Neural progenitor cell (in vitro differentiated cells): ENCODE measurements around the gene MEIS2. TPM values are rescaled to one million over a fixed set of nuclear protein-coding genes. Genes with fewer than 3 reads are reported as not detected.

Experiments used
- DNase-seq: peaks from one replicate; pipeline ENCODE4 v3.0.0-alpha.2; 2016; ENCODE audit warnings: low spot score
- H2AFZ ChIP-seq: fragments of 200-600 bp; sonication (generic); replicated peaks from 2 replicates; pipeline ENCODE4 v1.6.1; 2016; ENCODE audit warnings: antibody characterized with exemption
- H3F3A ChIP-seq: fragments of 200-600 bp; sonication (generic); 2 replicates; pipeline ENCODE4 v1.6.1; 2016; ENCODE audit warnings: antibody characterized with exemption, low read depth
- H3K27ac ChIP-seq: fragments of 200-600 bp; sonication (generic); 2 replicates; pipeline ENCODE4 v1.5.1; 2016; ENCODE audit warnings: mild to moderate bottlenecking
- H3K27me3 ChIP-seq: fragments of 200-600 bp; sonication (generic); 2 replicates; pipeline ENCODE4 v1.6.1; 2016; ENCODE audit warnings: mild to moderate bottlenecking, moderate library complexity
- H3K36me3 ChIP-seq: fragments of 200-600 bp; sonication (generic); 2 replicates; pipeline ENCODE4 v1.5.1; 2016
- H3K4me1 ChIP-seq: fragments of 200-600 bp; sonication (generic); 2 replicates; pipeline ENCODE4 v1.6.1; 2016; ENCODE audit warnings: mixed run types
- H3K4me2 ChIP-seq: fragments of 200-600 bp; sonication (generic); 2 replicates; pipeline ENCODE4 v1.6.1; 2016
- H3K4me3 ChIP-seq: fragments of 200-600 bp; sonication (generic); 2 replicates; pipeline ENCODE4 v1.5.1; 2016
- H3K79me2 ChIP-seq: fragments of 200-600 bp; sonication (generic); 2 replicates; pipeline ENCODE4 v1.6.1; 2016; ENCODE audit warnings: low read depth
- H3K9ac ChIP-seq: fragments of 200-600 bp; sonication (generic); 2 replicates; pipeline ENCODE4 v1.6.1; 2016
- H3K9me3 ChIP-seq: fragments of 200-600 bp; sonication (generic); 2 replicates; pipeline ENCODE4 v1.5.1; 2016; ENCODE audit warnings: low read depth
- H4K20me1 ChIP-seq: fragments of 200-600 bp; sonication (generic); 2 replicates; pipeline ENCODE4 v1.6.1; 2016; ENCODE audit warnings: low read depth
- H3K27ac Mint-ChIP-seq: 3 replicates; pipeline ENCODE4 v1.8.0; 2021; ENCODE audit warnings: mixed read lengths
- H3K27me3 Mint-ChIP-seq: 2 replicates; pipeline ENCODE4 v1.8.0; 2022; ENCODE audit warnings: low read depth, mild to moderate bottlenecking, inconsistent platforms, moderate library complexity, mixed read lengths; ENCODE audit not compliant: insufficient read depth
- H3K36me3 Mint-ChIP-seq: 3 replicates; pipeline ENCODE4 v1.8.0; 2021; ENCODE audit warnings: mixed read lengths
- H3K4me1 Mint-ChIP-seq: 3 replicates; pipeline ENCODE4 v1.8.0; 2021; ENCODE audit warnings: mixed read lengths
- H3K4me3 Mint-ChIP-seq: 3 replicates; pipeline ENCODE4 v1.8.0; 2021; ENCODE audit warnings: mild to moderate bottlenecking, moderate library complexity, mixed read lengths
- H3K9me3 Mint-ChIP-seq: 3 replicates; pipeline ENCODE4 v1.8.0; 2020; ENCODE audit warnings: mixed read lengths
- CTCF ChIP-seq: fragments of 200-600 bp; sonication (generic); IDR thresholded peaks from 2 replicates; pipeline ENCODE4 v1.5.1; 2017; ENCODE audit warnings: antibody characterized with exemption, mild to moderate bottlenecking
- EZH2 ChIP-seq: fragments of 200-600 bp; sonication (generic); IDR thresholded peaks from 2 replicates; pipeline ENCODE4 v1.6.1; 2017; ENCODE audit warnings: antibody characterized with exemption, mild to moderate bottlenecking, moderate library complexity
- EZH2phosphoT487 ChIP-seq: fragments of 200-600 bp; sonication (generic); IDR thresholded peaks from 2 replicates; pipeline ENCODE4 v1.6.1; 2017; ENCODE audit warnings: antibody characterized with exemption
- total RNA-seq: library from RNA; depleted of rRNA; stranded (reverse); fragments of >200 nt; gene quantifications from 2 replicates; pipeline ENCODE4 v1.2.3, GENCODE V29; 2015; ENCODE audit warnings: low replicate concordance

Gene MEIS2
- total RNA-seq, 1 donor from 2014 or later: 18.3 TPM

DNA sequence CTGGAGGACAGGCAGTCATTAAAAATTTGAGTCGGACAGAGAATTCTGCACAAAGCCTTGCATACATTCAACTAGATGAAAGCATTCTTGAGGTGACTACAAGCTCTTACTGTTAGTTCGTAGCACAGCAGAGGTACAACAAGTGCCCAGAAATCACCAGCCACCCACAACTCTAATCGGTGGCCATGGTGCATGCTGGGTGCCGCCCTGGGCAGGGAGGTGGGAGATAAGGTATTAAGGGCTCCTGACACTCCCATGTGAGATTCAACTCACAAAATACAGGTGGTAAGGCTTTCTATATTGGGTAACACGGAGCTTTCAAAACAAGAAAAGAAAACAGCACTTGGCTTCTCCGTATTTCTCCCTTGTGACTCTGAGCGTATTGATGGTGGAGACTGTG lies 66.0 kb downstream of the MEIS2 start:
- no peak overlapping the region for H2AFZ ChIP-seq
- TF ChIP-seq EZH2 (no peak), EZH2phosphoT487 (no peak), CTCF (no peak)
- H3K9ac ChIP-seq: no peak overlapping the region
- H3K27me3 ChIP-seq: no peaks in the 10 kb centered on the region
- H3K4me1 Mint-ChIP-seq: peaks cover 47% of the 10 kb centered on the region
- peaks cover 2% of the 10 kb centered on the region for H3K36me3 Mint-ChIP-seq
- DNase-seq: no peak
- no peaks in the 10 kb centered on the region for H3K9me3 ChIP-seq
- no peak overlapping the region for H3K27ac Mint-ChIP-seq
- H3K4me1 ChIP-seq: peaks cover 68% of the 10 kb centered on the region
- no peaks in the 10 kb centered on the region for H3K79me2 ChIP-seq
- no peak overlapping the region for H3K4me3 ChIP-seq
- peaks cover 9% of the 10 kb centered on the region for H3K27me3 Mint-ChIP-seq
- peak overlapping the region; percentile 72 for H3K27ac ChIP-seq
- H3K4me3 Mint-ChIP-seq: no peak overlapping the region
- H3K9me3 Mint-ChIP-seq: no peaks in the 10 kb centered on the region
- no peaks in the 10 kb centered on the region for H3K36me3 ChIP-seq
- peak overlapping the region; percentile 48 for H3K4me2 ChIP-seq
- peaks cover 8% of the 10 kb centered on the region for H4K20me1 ChIP-seq
- peaks cover 31% of the 10 kb centered on the region for H3F3A ChIP-seq

DNA sequence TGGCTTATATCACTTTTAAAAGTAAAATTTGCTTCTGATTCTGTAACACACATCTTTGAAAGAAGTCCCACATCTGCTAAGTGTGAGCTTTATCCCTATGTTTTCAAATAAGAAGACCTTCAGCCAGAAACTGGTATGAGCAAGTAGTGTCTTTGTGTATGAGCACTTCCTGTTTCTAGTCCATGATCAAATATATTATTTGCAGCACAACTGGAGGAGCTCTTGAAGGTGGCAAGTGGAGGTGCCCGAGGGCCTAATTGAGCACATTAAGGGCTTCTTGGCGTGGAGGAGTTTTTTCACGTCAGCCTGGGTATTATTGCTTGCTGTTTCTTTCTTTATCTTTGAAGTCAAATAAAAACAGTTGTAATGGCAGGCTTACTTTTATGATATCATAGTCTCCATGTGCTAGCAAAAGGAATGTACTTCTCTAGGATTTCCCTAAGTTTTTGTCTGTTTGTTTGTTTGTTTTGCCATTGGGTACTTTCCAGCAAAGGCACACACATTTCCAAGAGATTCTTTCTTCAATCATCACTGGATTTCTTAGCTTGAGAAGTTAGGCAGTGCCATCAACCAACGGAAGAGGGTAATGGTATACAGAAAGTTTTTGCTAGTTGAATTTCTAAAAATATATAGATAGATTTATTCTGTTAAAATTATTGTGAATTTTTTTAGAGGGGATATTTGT lies 68.1 kb downstream of the MEIS2 start:
- H3K4me1 Mint-ChIP-seq: peaks cover 30% of the 10 kb centered on the region
- no peak overlapping the region for H3K4me3 ChIP-seq
- peaks cover 2% of the 10 kb centered on the region for H3K27me3 Mint-ChIP-seq
- peaks cover 2% of the 10 kb centered on the region for H3K36me3 Mint-ChIP-seq
- no peak overlapping the region for H3K27ac ChIP-seq
- H2AFZ ChIP-seq: no peak overlapping the region
- H3K4me2 ChIP-seq: no peak overlapping the region
- H3K4me3 Mint-ChIP-seq: no peak overlapping the region
- H3K27ac Mint-ChIP-seq: no peak overlapping the region
- no peaks in the 10 kb centered on the region for H3K79me2 ChIP-seq
- no peaks in the 10 kb centered on the region for H3K9me3 ChIP-seq
- no peaks in the 10 kb centered on the region for H3K27me3 ChIP-seq
- no peaks in the 10 kb centered on the region for H3K36me3 ChIP-seq
- H3K4me1 ChIP-seq: peaks cover 48% of the 10 kb centered on the region
- peaks cover 31% of the 10 kb centered on the region for H3F3A ChIP-seq
- no peak overlapping the region for H3K9ac ChIP-seq
- no peak for TF ChIP-seq EZH2phosphoT487
- no peak for TF ChIP-seq EZH2
- TF ChIP-seq CTCF: no peak
- peaks cover 8% of the 10 kb centered on the region for H4K20me1 ChIP-seq
- H3K9me3 Mint-ChIP-seq: no peaks in the 10 kb centered on the region
- no peak for DNase-seq

DNA sequence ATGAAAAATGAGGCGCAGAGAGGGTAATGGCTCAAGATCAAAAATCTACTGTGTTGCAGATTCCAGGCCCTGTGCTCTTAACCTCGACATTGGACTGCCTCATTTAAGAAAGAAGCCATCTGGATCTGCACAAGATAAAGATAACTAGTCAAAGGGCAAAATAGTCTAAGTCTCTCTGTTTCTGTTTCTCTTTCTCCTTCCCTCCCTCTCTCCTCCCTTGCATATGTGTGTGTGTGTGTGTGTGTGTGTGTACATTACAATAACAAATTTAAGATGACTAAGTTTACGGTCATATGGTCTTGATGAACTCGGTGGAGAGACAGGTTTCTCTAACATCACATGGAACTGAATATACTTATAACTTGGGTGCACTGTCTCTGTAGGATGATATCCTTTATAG lies 69.2 kb downstream of the MEIS2 start:
- no peak overlapping the region for H3K27ac ChIP-seq
- no peaks in the 10 kb centered on the region for H3K36me3 ChIP-seq
- Mint-ChIP-seq H3K4me1 (peaks cover 30% of the 10 kb centered on the region), H3K9me3 (no peaks in the 10 kb centered on the region), H3K4me3 (no peak overlapping the region), H3K27ac (no peak overlapping the region), H3K27me3 (no peaks in the 10 kb centered on the region), H3K36me3 (peaks cover 2% of the 10 kb centered on the region)
- TF ChIP-seq CTCF (no peak), EZH2phosphoT487 (no peak), EZH2 (no peak)
- H2AFZ ChIP-seq: no peak overlapping the region
- peaks cover 30% of the 10 kb centered on the region for H3F3A ChIP-seq
- H3K79me2 ChIP-seq: no peaks in the 10 kb centered on the region
- H3K4me3 ChIP-seq: no peak overlapping the region
- no peak overlapping the region for H3K9ac ChIP-seq
- H4K20me1 ChIP-seq: peaks cover 8% of the 10 kb centered on the region
- H3K9me3 ChIP-seq: no peaks in the 10 kb centered on the region
- H3K4me1 ChIP-seq: peaks cover 40% of the 10 kb centered on the region
- no peak overlapping the region for H3K4me2 ChIP-seq
- DNase-seq: no peak
- H3K27me3 ChIP-seq: no peaks in the 10 kb centered on the region
